Right lobe of liver (tissue), 6 donors: ENCODE measurements around the gene RREB1. TPM values are rescaled to one million over a fixed set of nuclear protein-coding genes. Genes with fewer than 3 reads are reported as not detected.

Source experiments
- ATAC-seq, 4 donors: fragments of 200-7000 bp; cut with Tn5 transposase; one replicate each; pipeline ENCODE4 v1.9.1; 2020; ENCODE audit warnings: mild to moderate bottlenecking in 4 of 4, moderate library complexity in 4 of 4
- DNase-seq, 3 donors: peaks; one replicate each; pipeline ENCODE4 v3.0.0-alpha.2; 2020
- H3K27ac ChIP-seq, 3 donors: fragments of 200-600 bp; one replicate each; pipeline ENCODE4 v1.8.0; 2022
- H3K27me3 ChIP-seq, 2 donors: fragments of 200-600 bp; one replicate each; pipeline ENCODE4 v1.8.0; 2022
- H3K36me3 ChIP-seq, 4 donors: fragments of 200-600 bp; sonication (generic) in 1 of 4; one replicate each; pipeline versions ENCODE4 v1.5.1 to v1.8.0; 2017 to 2022; ENCODE audit warnings: control low read depth in 1 of 4
- H3K4me1 ChIP-seq, 4 donors: fragments of 200-600 bp; sonication (generic) in 1 of 4; one replicate each; pipeline versions ENCODE4 v1.5.1 to v1.8.0; 2017 to 2022; ENCODE audit warnings: control low read depth in 1 of 4
- H3K4me3 ChIP-seq, 3 donors: fragments of 200-600 bp; one replicate each; pipeline ENCODE4 v1.8.0; 2022
- H3K9me3 ChIP-seq, 4 donors: fragments of 200-600 bp; sonication (generic) in 1 of 4; one replicate each; pipeline versions ENCODE4 v1.5.1 to v1.8.0; 2017 to 2022; ENCODE audit warnings: control low read depth in 1 of 4
- CTCF ChIP-seq, 4 donors: fragments of 200-600 bp in 3 of 4; fragments of 450-650 bp in 1 of 4; IDR thresholded peaks; one replicate each; pipeline versions ENCODE4 v1.5.1 to v1.8.0; 2016 to 2022; ENCODE audit warnings: antibody characterized with exemption in 4 of 4, mild to moderate bottlenecking in 2 of 4
- POLR2A ChIP-seq: fragments of 450-650 bp; IDR thresholded peaks from one replicate; pipeline ENCODE4 v1.6.1; 2017; ENCODE audit warnings: antibody characterized with exemption, mild to moderate bottlenecking
- WGBS: methylation state at CpG from one replicate; pipeline ENCODE4 v1.1.6; 2018; ENCODE audit warnings: low coverage, low lambda C conversion rate; ENCODE audit not compliant: insufficient coverage; ENCODE audit errors: missing lambda C conversion rate; 5-methylcytosine and 5-hydroxymethylcytosine counted together
- intact Hi-C, 2 donors: fragments of 100-400 bp; cut with DNase I; formaldehyde crosslinking; loops; one replicate each; pipeline versions ENCODE4 v1.11.2 to v1.14.1; 2022
- total RNA-seq, 6 experiments: library from RNA; depleted of rRNA in 2 of 6; stranded (reverse); fragments of >200 nt in 2 of 6; fragmentation: NEBNext Ultra II Directional in 3 of 6; extraction: Animal tissue kit (Norgen Biotek cat#: 25700) in 3 of 6; gene quantifications; one replicate each; pipeline versions ENCODE4 v1.1.0 to v1.2.4, GENCODE V29; 2016 to 2023
- donor health status: DM: no; HTN: yes; CAD: no.
- donor health status: DM: no; HTN: no; CAD: no.
- donor health status: DM: no; HTN: no; CAD: no.
- donor health status: DM: no; HTN: yes; CAD: no.
- donor health status: DM: no; HTN: yes; CAD: no.

The RREB1 gene
- total RNA-seq, 6 experiments from 2014 or later = 28.7 to 46.3 (median 39.6) TPM

- TF ChIP-seq CTCF (IDR thresholded peaks at IDR 0.05) = no peak
- no peak for TF ChIP-seq POLR2A
- Histone ChIP-seq H3K36me3 (peaks cover 0 to 74% (median 29%) of the 10 kb centered on the region in 4 donors), H3K4me1 (no peaks in the 10 kb centered on the region), H3K27me3 (no peaks in the 10 kb centered on the region), H3K27ac (no peak overlapping the region), H3K4me3 (no peak overlapping the region), H3K9me3 (no peaks in the 10 kb centered on the region)
- WGBS = 78% methylated on average over 1 of the region's 1 CpG
- intact Hi-C loops = loop anchor here in 1 of 2 donors (10.0 kb wide), 1 partner anchor 325 kb away; no protein-coding TSS in a partner anchor
- no peak for DNase-seq
- ATAC-seq = no peak
Measured at GRCh38 chr6:7290079-7290478, 182.3 kb downstream of the RREB1 start.

GRCh38 chr6:7292596-7293255, 185.0 kb downstream of the RREB1 start:
- no peaks in the 10 kb centered on the region for H3K9me3 ChIP-seq
- 69% methylated on average over 6 of the region's 6 CpGs for WGBS
- ATAC-seq (no peak), DNase-seq (no peak)
- intact Hi-C loops = loop anchor here in 1 of 2 donors (10.0 kb wide), 1 partner anchor 322 kb away; no protein-coding TSS in a partner anchor
- H3K27me3 ChIP-seq = no peaks in the 10 kb centered on the region
- no peaks in the 10 kb centered on the region for H3K4me1 ChIP-seq
- TF ChIP-seq CTCF (IDR thresholded peaks at IDR 0.05) (no peak), POLR2A (no peak)
- no peak overlapping the region for H3K27ac ChIP-seq
- H3K4me3 ChIP-seq = no peak overlapping the region
- H3K36me3 ChIP-seq = peaks cover 9 to 90% (median 40%) of the 10 kb centered on the region in 4 donors

- no peak for DNase-seq
- H3K9me3 ChIP-seq = no peaks in the 10 kb centered on the region
- intact Hi-C loops = loop anchor here in 1 of 2 donors (10.0 kb wide), 1 partner anchor 319 kb away; no protein-coding TSS in a partner anchor
- 74% methylated on average over 3 of the region's 3 CpGs for WGBS
- TF ChIP-seq CTCF (IDR thresholded peaks at IDR 0.05) = no peak
- TF ChIP-seq POLR2A = no peak
- peaks cover 9 to 89% (median 42%) of the 10 kb centered on the region in 4 donors for H3K36me3 ChIP-seq
- ATAC-seq = no peak
- H3K4me3 ChIP-seq = no peak overlapping the region
- no peaks in the 10 kb centered on the region for H3K4me1 ChIP-seq
- no peaks in the 10 kb centered on the region for H3K27me3 ChIP-seq
- H3K27ac ChIP-seq = no peak overlapping the region
Measured at GRCh38 chr6:7295916-7296315, 188.2 kb downstream of the RREB1 start.

- H3K4me1 ChIP-seq = no peaks in the 10 kb centered on the region
- intact Hi-C loops = loop anchor here in 1 of 2 donors (10.0 kb wide), 1 partner anchor 318 kb away; no protein-coding TSS in a partner anchor
- no peak for ATAC-seq
Measured at GRCh38 chr6:7296602-7297001, 188.8 kb downstream of the RREB1 start.

More at GRCh38 chr6:7296602-7297001, 188.8 kb downstream of the RREB1 start:
- no peak for TF ChIP-seq CTCF (IDR thresholded peaks at IDR 0.05)
- TF ChIP-seq POLR2A = no peak
- Histone ChIP-seq H3K27ac (no peak overlapping the region), H3K4me3 (no peak overlapping the region), H3K36me3 (peaks cover 14 to 90% (median 47%) of the 10 kb centered on the region in 4 donors), H3K9me3 (no peaks in the 10 kb centered on the region), H3K27me3 (no peaks in the 10 kb centered on the region)
- no peak for DNase-seq
- 97% methylated on average over 2 of the region's 2 CpGs for WGBS
